Neural progenitor cell (in vitro differentiated cells): ENCODE measurements around the gene KLHDC8A.

ENCODE experiments used
- EZH2 ChIP-seq: fragments of 200-600 bp; sonication (generic); IDR thresholded peaks from 2 replicates; pipeline ENCODE4 v1.6.1; 2017; ENCODE audit warnings: antibody characterized with exemption, mild to moderate bottlenecking, moderate library complexity
- TF ChIP-seq, protein P1 (sequence below): fragments of 200-600 bp; sonication (generic); IDR thresholded peaks from 2 replicates; pipeline ENCODE4 v1.5.1; 2017; ENCODE audit warnings: antibody characterized with exemption, mild to moderate bottlenecking

DNA sequence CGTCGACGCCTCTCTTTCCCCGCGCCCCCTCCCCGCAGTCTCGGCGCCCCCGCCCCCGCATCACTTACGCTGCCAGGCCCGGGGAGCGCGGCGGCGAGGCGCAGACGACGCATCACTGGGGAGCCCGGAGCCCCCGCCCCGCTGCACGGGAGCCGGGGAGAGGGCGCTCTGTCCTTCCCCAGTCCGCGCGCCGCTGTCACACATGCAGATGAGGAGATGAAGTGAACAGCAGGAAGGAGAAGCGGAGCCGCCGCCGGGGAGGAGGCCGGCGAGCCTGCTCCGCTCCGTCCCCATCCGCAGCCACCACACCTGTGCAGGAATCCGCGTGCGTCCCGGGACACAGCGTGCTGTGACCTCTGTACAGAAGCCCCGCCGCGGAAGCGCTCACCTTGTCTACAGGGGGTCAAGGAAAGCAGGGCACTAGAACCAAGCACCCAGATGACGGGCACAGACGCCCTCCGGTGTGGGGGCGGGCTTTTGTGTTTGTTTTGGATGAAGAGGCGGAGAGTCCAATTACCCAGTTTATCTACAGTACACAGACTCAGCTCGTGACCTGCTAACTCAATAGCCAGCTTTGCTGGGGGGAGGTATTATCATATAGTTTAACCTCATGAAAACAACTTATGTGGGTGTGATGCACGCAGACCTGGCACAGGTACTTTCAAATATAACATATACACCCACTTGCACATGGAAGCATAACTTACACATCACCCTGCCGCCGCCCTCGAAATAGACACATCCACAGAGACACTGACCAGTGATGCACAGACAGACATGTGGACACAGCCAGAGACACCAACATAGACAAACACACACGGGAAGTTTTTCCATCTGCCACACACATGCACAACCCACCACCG, 12.4 kb downstream of the KLHDC8A start:
- TF ChIP-seq, protein P1, sequence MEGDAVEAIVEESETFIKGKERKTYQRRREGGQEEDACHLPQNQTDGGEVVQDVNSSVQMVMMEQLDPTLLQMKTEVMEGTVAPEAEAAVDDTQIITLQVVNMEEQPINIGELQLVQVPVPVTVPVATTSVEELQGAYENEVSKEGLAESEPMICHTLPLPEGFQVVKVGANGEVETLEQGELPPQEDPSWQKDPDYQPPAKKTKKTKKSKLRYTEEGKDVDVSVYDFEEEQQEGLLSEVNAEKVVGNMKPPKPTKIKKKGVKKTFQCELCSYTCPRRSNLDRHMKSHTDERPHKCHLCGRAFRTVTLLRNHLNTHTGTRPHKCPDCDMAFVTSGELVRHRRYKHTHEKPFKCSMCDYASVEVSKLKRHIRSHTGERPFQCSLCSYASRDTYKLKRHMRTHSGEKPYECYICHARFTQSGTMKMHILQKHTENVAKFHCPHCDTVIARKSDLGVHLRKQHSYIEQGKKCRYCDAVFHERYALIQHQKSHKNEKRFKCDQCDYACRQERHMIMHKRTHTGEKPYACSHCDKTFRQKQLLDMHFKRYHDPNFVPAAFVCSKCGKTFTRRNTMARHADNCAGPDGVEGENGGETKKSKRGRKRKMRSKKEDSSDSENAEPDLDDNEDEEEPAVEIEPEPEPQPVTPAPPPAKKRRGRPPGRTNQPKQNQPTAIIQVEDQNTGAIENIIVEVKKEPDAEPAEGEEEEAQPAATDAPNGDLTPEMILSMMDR, result no peak
- TF ChIP-seq EZH2, result peak; percentile 53
